GM12878 (cell line): ENCODE data around the gene PRR5L. TPM values are rescaled to one million over a fixed set of nuclear protein-coding genes. Genes with fewer than 3 reads are reported as not detected.

Source experiments
- CHD4 ChIP-seq: fragments of 200-600 bp; sonication (generic); IDR thresholded peaks from 2 replicates; pipeline ENCODE4 v1.6.1; 2016; ENCODE audit warnings: mild to moderate bottlenecking
- E2F4 ChIP-seq: IDR thresholded peaks from 2 replicates; pipeline ENCODE4 v1.6.1; 2012; ENCODE audit warnings: low read depth, low read length, improper control_type of control experiment
- EGR1 ChIP-seq, 2 experiments: IDR thresholded peaks; 1 replicate in 1 of 2; 2 replicates in 1 of 2; pipeline ENCODE4 v1.6.1; 2011 to 2012; ENCODE audit warnings: low read depth in 2 of 2, low read length in 2 of 2, borderline replicate concordance in 1 of 2, mild to moderate bottlenecking in 1 of 2, moderate library complexity in 1 of 2
- FOXM1 ChIP-seq: IDR thresholded peaks from 2 replicates; pipeline ENCODE4 v1.6.1; 2012; ENCODE audit warnings: low read depth, mild to moderate bottlenecking, inconsistent platforms, low read length, moderate library complexity
- IRF4 ChIP-seq: IDR thresholded peaks from 2 replicates; pipeline ENCODE4 v1.6.1; 2011; ENCODE audit warnings: low read depth, low read length
- MYC ChIP-seq: IDR thresholded peaks from 2 replicates; pipeline ENCODE4 v1.6.1; 2011; ENCODE audit warnings: mild to moderate bottlenecking, low read length, moderate library complexity, inconsistent platforms; ENCODE audit not compliant: insufficient read depth, insufficient replicate concordance, insufficient read length, severe bottlenecking
- PBX3 ChIP-seq: IDR thresholded peaks from 2 replicates; pipeline ENCODE4 v1.6.1; 2011; ENCODE audit warnings: mild to moderate bottlenecking, low read depth, low read length, moderate library complexity; ENCODE audit not compliant: insufficient replicate concordance
- SMARCA5 ChIP-seq: fragments of 450-650 bp; IDR thresholded peaks from 2 replicates; pipeline ENCODE4 v1.6.1; 2017; ENCODE audit warnings: mild to moderate bottlenecking
- SP1 ChIP-seq: IDR thresholded peaks from one replicate; pipeline ENCODE4 v1.6.1; 2011; ENCODE audit warnings: low read depth, low read length
- SPI1 ChIP-seq: IDR thresholded peaks from 2 replicates; pipeline ENCODE4 v1.6.1; 2011; ENCODE audit warnings: low read depth, mild to moderate bottlenecking, low read length, moderate library complexity, borderline replicate concordance; ENCODE audit not compliant: insufficient read depth
- TAF1 ChIP-seq: IDR thresholded peaks from 2 replicates; pipeline ENCODE4 v1.6.1; 2011; ENCODE audit warnings: mild to moderate bottlenecking, low read depth, low read length, borderline replicate concordance
- TCF7 ChIP-seq: IDR thresholded peaks from 2 replicates; pipeline ENCODE4 v1.6.1; 2014; ENCODE audit warnings: antibody characterized with exemption, borderline replicate concordance
- YY1 ChIP-seq: IDR thresholded peaks from 2 replicates; pipeline ENCODE4 v1.6.1; 2011; ENCODE audit warnings: low read depth, mild to moderate bottlenecking, low read length
- ZBTB40 ChIP-seq: fragments of 450-650 bp; IDR thresholded peaks from 2 replicates; pipeline ENCODE4 v1.6.1; 2016; ENCODE audit warnings: mild to moderate bottlenecking, moderate library complexity, borderline replicate concordance
- ZNF592 ChIP-seq: fragments of 450-650 bp; IDR thresholded peaks from 2 replicates; pipeline ENCODE4 v1.6.1; 2017; ENCODE audit warnings: mild to moderate bottlenecking, moderate library complexity
- polyA plus RNA-seq, 11 experiments: library from polyadenylated mRNA; depleted of rRNA in 4 of 11; unstranded in 6 of 11; stranded (reverse) in 5 of 11; fragments of >200 nt; fragmentation: Nextera tagmentation in 4 of 11; fragmentation: Illumina TruSeq in 1 of 11; extraction: Ambion mirVana in 4 of 11; extraction: Trizol in 1 of 11; gene quantifications; 1 replicate in 1 of 11; 2 replicates in 10 of 11; pipeline versions ENCODE4 v1.2.1 to v1.2.3, GENCODE V29; 2011 to 2016; ENCODE audit warnings: inconsistent platforms in 2 of 11, missing spikeins in 2 of 11, low read depth in 1 of 11
- total RNA-seq, 4 experiments: library from RNA; depleted of rRNA in 3 of 4; stranded (reverse); fragments of >200 nt in 3 of 4; fragmentation: Illumina TruSeq in 1 of 4; extraction: Trizol in 1 of 4; gene quantifications; 2 replicates each; pipeline versions ENCODE4 v1.2.1 to v1.2.3, GENCODE V29; 2013 to 2021
- TF ChIP-seq, protein P1 (sequence below): fragments of 450-650 bp; formaldehyde crosslinking; IDR thresholded peaks from 2 replicates; pipeline ENCODE4 v1.4.0; 2022; ENCODE audit warnings: mild to moderate bottlenecking, moderate library complexity

Gene PRR5L
- total and polyA plus RNA-seq, 10 of the 15 experiments (the other 5 are each of a cell fraction or from before 2014, with no cell fraction given), result 0.11 to 4.2 (median 0.67) TPM; not detected in 1

DNA sequence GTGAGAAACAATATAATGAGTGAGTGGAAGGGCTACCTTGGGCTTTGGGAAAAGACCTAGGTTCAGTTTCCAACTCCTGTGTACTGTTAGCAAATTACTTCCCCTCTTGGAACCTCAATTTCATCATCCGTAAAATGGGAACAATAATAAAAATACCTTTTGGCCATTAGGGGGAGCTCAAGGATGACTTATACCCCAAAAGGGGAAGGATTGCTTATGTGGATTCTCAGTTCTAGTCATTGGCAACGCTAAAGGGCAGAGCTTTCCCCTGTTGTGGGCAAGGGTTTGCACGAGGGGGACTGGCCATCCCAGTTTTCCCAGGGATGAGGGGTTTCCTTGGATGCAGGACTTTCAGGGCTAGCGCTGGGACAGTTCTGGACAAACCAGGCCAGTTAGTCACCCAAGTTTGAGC, 3.8 kb upstream of the PRR5L start (continued):
- no peak for TF ChIP-seq E2F4
- no peak for TF ChIP-seq EGR1 (IDR thresholded peaks at IDR 0.05; ENCODE audit: borderline replicate concordance in 1 of 2, low read depth in 2 of 2, low read length in 2 of 2)
- no peak for TF ChIP-seq ZNF592
- no peak for TF ChIP-seq PBX3
- no peak for TF ChIP-seq TAF1
- TF ChIP-seq SP1, result no peak
- no peak for TF ChIP-seq TCF7
- TF ChIP-seq CHD4, result no peak
- TF ChIP-seq SMARCA5, result peak; percentile 99
- TF ChIP-seq YY1, result 0 out of 2 replicates have a peak, but pooled peaks have one; percentile 21
- TF ChIP-seq MYC, result no peak
- no peak for TF ChIP-seq IRF4
- no peak for TF ChIP-seq SPI1
- TF ChIP-seq, protein P1, sequence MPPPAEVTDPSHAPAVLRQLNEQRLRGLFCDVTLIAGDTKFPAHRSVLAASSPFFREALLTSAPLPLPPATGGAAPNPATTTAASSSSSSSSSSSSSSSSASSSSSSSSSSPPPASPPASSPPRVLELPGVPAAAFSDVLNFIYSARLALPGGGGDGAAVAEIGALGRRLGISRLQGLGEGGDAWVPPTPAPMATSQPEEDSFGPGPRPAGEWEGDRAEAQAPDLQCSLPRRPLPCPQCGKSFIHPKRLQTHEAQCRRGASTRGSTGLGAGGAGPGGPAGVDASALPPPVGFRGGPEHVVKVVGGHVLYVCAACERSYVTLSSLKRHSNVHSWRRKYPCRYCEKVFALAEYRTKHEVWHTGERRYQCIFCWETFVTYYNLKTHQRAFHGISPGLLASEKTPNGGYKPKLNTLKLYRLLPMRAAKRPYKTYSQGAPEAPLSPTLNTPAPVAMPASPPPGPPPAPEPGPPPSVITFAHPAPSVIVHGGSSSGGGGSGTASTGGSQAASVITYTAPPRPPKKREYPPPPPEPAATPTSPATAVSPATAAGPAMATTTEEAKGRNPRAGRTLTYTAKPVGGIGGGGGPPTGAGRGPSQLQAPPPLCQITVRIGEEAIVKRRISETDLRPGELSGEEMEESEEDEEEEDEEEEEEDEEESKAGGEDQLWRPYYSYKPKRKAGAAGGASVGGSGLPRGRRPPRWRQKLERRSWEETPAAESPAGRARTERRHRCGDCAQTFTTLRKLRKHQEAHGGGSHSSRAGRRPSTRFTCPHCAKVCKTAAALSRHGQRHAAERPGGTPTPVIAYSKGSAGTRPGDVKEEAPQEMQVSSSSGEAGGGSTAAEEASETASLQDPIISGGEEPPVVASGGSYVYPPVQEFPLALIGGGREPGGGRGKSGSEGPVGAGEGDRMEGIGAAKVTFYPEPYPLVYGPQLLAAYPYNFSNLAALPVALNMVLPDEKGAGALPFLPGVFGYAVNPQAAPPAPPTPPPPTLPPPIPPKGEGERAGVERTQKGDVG (CRISPR knock-in tag), result no peak
- TF ChIP-seq ZBTB40, result no peak
- TF ChIP-seq FOXM1, result no peak
